HG03196 (cell line): ENCODE data around the gene SHC2.
"Not testable (repeated sequence)": the region's sequence is repeated elsewhere in the genome, so short reads cannot be mapped to it uniquely, and the experiment has no call there.

Source experiments
- ATAC-seq: cut with Tn5 transposase; IDR thresholded peaks from one replicate; pipeline ENCODE4 v1.9.1; 2021; ENCODE audit not compliant: unreplicated experiment

The SHC2 gene

DNA sequence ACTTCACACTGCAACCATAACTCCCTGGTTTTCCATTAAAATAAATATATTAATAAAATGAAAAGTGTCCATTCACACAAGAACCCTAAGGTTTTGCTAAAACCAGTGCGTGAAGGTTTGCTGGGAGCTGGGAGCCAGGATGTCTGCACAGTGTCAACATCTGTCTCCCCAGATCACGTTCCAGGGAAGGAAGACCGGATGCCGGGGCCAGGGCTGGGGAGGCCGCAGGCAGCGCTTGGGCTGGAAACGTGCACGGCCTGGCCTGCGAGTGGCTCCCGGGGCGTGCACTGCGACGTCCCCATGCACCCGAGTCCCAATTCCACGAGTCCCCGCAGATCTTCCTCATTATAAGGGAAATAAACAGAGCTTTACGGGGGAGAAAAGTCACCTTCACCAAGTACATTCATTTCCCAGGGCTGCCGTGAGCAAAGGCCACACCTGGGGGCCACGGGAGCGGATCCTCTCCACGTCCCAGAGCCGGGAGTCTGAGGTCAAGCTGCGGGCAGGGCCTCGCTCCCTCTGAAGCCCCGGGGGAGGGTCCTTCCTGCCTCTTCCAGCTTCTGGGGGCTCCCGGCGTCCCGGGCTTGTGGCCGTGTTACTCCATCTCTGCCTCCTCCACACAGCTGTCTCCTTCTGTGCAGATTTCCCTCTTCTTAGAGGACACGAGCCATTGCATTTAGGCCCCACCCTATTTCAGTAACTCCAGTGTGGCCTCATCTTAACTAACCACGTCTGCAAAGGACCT is 12.8 kb downstream of the SHC2 start:
- no peak for ATAC-seq

DNA sequence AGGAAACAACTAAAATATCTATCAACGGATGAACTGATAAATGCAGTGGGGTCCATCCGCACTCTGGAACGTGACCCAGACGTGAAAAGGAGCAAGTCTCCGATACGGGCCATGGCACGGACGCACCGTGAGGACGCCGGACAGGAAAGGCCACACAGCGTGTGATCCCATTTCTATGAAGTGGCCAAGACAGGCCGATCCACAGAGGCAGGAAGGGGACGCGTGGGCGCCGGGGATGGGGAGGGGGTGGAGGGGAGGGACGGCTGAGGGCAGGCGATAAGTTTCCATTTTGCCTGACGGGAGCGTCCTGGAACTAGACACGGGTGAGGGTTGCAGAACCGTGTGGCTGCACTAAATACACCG is 13.8 kb downstream of the SHC2 start:
- ATAC-seq = no peak

DNA sequence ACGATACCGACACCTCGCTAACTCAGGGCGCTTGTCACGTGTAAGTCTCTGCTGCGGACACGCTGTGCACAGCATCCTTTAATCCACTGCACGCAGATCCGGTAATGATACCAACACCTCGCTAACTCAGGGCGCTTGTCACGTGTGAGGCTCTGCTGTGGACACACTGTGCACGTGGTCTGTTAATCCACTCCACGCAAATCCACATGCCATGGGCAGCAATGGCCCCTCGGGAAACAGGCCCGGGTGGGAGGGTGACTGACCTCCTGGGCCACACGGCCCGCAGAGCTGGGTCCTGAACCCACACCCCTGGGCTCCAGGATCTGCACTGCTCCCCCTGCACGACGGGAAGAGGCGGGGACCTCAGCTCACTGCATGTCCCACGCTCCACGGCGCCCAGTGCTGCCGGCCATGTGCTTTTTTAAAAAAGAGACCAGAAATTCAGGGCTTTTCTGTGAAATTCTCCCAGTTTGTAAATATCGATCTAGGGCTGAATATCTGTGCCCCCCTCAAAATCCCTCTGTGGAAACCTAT is 16.1 kb downstream of the SHC2 start:
- no peak for ATAC-seq

- no peak for ATAC-seq
Measured at GRCh38 chr19:443005-443404, 17.8 kb downstream of the SHC2 start.

GRCh38 chr19:442085-442484 is 18.7 kb downstream of the SHC2 start:
- ATAC-seq = no peak

GRCh38 chr19:441213-441836 is 19.5 kb downstream of the SHC2 start:
- no peak for ATAC-seq

GRCh38 chr19:440391-441212 is 20.2 kb downstream of the SHC2 start:
- no peak for ATAC-seq

DNA sequence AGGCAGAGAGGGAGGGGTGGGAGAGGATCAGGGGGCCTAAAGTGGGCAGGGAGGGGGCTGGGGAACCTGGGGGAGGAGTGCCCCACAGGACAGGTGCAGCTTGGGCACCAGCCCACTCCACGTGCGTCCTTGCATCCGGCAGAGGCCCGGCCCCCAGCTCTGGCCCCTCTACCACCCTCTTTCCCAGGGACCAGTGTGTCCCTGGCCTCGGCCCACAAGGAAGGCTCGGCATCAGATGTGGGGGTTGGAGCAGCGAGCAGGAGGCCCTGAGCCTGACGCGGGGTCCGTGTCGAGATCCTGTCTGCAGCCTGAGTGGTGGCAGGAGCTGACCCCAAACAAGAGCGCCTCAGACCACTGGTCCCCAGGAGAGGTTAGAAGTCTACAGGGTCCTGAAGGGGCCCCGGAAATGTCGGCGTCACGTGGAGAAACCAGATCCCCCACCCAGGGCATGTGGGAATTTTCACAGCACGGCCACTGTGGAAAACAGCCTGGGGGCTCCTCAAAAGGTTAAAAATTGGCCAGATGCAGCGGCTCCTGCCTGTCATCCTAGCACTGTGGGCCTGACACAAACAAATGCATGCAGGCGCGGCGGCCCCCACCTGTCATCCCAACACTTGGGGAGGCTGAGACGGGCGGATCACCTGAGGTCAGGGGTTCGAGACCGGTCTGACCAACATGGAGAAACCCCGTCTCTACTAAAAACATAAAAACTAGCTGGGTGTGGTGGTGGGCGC is 21.5 kb downstream of the SHC2 start:
- ATAC-seq = no peak

DNA sequence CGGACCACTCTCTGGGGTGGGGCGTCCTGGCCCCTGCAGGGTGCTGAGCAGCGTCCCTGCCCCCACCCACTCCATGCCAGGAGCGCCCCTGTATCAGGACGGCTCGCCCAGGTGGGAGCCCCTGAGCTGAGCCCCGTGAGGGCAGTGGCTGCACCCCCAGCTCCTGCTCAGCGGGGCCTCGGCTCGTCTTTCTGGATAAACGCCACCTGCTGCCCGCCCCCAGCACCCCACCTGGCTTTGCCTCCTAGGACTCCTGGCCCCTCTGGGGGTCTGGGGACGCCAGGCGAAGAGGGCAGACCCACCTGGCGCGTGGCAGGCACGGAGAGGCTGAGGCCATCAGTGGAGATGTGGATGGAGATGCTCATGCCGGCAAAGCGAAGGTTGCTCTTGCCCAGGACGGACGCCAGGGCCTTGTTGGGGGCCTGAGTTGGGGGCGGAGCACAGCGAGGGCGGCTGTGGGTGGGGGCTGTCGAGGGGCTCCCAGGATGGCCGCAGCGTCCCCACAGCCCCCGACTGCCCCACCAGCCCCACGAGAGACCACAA is 22.3 kb downstream of the SHC2 start:
- no peak for ATAC-seq

DNA sequence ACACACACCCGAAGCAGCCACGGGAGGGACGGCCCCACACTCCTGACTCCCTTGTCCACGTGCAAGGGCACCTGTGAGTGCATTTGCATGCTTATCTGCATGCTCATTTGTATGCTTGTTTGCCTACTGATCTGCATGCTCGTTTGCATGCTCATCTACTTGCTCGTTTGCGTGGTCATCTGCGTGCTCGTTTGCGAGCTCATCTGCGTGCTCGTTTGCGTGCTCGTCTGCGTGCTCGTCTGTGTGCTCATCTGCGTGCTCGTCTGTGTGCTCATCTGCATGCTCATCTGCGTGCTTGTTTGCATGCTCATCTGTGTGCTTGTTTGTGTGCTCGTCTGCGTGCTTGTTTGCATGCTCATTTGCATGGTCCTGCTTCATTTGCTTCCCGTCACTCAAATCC is 23.8 kb downstream of the SHC2 start:
- no peak for ATAC-seq

DNA sequence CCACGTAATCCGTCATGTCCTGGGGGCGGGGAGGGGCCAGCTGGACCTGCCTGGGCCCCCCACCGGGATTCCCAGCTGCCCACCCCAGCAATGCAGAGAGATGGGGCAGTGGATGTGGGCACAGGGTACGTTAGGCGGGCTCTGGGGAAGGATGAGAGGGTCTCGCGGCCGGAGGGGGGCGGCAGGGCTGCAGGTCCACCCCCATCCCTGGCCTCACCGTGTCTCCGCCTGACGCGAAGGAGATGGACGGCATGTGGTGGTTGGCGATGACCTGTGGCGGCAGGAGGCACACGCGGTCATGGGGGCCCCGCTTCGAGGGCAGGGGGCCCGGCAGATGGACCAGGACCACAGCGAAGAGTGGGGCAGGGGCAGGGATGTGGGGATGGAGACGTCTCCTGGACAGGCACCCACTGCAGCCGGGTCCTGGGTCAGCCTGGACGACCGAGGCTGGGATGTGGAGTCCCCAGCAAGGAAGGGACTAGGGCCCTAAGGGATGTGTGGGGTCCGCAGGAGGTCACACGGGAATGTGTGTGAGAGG is 24.4 kb downstream of the SHC2 start:
- ATAC-seq = no peak

- ATAC-seq = no peak
Measured at GRCh38 chr19:435707-436412, 25.0 kb downstream of the SHC2 start.

DNA sequence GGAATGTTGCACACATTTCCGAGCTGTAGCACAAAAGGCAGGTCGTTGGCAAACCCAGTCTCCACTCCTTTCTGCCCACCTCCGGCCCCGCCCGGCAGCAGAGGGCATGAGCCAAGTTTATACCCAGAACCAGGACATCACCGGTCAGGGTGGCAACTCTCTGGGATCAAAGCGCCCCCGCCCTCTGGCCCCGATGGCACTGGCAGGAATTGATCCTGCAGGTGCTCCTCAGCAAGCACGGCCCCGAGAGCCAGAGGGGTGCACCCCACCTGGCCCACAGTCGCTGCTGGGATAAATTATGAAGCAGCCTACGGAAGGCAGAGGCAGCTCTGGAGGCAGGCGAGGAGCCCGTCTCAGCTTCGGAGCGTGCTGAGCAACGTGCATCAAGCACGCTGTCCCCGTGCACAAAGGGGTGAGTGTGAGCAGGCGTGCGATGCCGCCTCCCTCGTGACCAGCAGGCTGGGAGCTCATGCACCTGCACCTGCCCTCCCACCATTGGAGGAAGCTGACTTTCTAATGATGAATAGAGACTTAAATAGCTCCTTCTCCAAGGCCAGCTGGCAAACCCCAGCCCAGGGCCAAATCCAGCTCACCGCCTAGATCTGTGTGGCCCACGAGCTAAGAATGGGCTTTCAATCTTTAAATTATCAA is 25.7 kb downstream of the SHC2 start:
- ATAC-seq = no peak

GRCh38 chr19:434152-434960 is 26.5 kb downstream of the SHC2 start:
- ATAC-seq = no peak

- no peak for ATAC-seq
Measured at GRCh38 chr19:430701-431100, 30.1 kb downstream of the SHC2 start.

GRCh38 chr19:428149-428548 is 32.7 kb downstream of the SHC2 start:
- ATAC-seq = no peak

DNA sequence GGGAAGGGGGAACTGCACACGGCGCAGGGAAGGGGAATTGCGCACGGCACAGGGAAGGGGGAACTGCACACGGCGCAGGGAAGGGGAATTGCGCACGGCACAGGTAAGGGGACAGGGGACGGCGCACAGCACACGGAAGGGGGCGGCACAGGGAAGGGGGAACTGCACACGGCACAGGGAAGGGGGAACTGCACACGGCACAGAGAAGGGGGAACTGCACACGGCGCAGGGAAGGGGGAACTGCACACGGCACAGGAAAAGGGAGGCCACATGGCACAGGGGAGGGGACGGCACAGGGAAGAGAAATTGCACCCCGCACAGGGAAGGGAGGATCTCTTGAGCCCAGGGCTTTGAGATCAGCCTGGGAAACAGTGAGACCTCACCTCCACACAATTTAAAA is 33.2 kb downstream of the SHC2 start:
- not testable (repeated sequence) for ATAC-seq

DNA sequence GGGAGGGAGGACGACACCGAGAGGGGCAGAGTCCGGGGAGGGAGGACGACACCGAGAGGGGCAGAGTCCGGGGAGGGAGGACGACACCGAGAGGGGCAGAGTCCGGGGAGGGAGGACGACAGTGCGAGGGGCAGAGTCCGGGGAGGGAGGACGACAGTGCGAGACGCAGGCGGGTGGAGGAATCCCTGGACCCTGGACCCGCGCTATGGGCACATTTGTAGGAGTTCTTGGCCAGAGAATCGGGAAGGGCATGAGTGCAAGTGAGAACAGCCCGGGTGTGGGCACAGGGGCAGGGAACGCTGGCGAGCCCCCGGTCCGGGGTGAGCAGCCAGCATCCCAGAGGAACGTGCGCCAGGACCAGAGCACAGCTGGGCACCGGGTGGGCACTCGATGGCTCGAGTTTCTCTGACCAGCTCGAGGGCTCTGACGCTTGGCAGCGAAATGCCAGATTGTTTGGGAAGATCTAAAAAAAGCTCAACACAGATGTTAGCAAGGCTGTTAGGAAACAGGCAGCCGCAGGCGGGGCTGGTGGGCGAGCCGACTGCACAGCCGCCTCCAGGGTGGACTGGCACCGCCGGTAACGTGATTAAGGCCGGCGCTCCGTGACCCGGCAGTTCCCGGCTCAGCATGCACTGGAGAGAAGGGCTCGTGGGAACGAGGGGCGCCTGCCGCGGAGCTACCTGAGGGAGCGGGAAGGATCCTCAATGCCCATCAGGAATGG is 33.9 kb downstream of the SHC2 start:
- no peak for ATAC-seq
